ENCODE measurements around the gene MYOG.

DNA sequence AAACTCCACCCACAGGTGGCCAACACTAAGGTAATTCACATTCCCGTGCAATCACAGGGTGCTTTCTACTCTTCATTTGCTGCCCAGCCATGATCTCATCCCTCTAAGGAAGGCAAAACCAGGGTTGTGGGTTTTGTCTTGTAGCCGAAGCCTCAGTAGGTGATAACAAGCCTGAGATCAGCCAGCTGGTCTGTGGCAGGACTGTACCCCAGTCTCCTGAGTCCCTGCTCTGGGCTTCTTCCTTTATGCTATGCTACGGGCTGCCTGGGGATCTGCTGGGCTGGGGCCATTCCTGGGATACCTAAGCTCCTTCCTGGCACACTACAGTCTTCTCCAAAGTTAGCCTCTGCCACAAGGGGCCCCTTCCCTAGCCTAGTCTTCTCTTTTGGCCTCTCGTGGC lies 49.7 kb downstream of the MYOG start:
- TF ChIP-seq, protein P1, sequence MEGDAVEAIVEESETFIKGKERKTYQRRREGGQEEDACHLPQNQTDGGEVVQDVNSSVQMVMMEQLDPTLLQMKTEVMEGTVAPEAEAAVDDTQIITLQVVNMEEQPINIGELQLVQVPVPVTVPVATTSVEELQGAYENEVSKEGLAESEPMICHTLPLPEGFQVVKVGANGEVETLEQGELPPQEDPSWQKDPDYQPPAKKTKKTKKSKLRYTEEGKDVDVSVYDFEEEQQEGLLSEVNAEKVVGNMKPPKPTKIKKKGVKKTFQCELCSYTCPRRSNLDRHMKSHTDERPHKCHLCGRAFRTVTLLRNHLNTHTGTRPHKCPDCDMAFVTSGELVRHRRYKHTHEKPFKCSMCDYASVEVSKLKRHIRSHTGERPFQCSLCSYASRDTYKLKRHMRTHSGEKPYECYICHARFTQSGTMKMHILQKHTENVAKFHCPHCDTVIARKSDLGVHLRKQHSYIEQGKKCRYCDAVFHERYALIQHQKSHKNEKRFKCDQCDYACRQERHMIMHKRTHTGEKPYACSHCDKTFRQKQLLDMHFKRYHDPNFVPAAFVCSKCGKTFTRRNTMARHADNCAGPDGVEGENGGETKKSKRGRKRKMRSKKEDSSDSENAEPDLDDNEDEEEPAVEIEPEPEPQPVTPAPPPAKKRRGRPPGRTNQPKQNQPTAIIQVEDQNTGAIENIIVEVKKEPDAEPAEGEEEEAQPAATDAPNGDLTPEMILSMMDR (conservative IDR thresholded peaks at IDR 0.05; ENCODE audit: low read length) = no peak
- TF ChIP-seq EZH2phosphoT487 (IDR thresholded peaks at IDR 0.05; ENCODE audit: borderline replicate concordance) = no peak
